GM19328 (cell line): Measurements from ENCODE around the gene SH3BGR.

Source experiments
- ATAC-seq: cut with Tn5 transposase; IDR thresholded peaks from one replicate; pipeline ENCODE4 v1.9.1; 2021; ENCODE audit warnings: mild to moderate bottlenecking, moderate library complexity; ENCODE audit not compliant: unreplicated experiment

SH3BGR gene

DNA sequence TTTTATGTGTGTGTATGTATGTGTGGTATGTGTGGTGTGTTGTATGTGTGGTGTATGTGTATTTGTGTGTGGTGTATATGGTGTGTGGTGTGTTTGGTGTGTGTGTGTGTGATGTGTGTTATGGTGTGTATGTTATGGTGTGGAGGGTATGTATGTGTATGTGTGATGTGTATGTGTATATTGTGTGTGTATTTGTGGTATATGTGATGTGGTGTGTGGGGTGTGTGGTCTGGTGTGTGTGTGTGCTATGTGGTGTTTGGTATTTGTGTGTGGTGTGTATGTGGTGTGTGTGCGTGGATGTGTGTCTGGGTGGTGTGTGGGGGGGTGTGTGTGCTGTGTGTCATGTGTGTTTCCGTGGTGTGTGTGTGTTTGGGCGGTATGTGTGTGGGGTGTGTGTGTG, 59.3 kb downstream of the SH3BGR start:
- ATAC-seq: no peak

DNA sequence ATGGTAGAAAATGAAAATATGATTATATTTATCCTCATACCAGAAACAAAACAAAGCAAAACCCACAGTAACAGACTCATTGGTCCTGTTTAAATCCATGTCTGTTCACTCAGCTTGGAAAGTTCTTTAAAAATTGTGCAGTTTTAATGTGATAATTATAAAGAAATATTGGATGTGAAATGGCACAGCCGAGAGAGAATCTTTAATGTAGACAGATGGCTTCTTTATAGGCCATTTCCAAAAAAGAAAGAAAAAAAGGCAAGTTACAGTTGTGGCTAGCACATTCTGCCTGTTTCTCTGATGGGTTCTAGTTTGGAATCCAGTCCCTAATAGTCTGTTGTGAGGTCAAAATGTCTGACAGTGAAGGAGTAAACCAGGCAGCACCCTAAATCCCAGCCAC, 62.0 kb downstream of the SH3BGR start:
- ATAC-seq: no peak

DNA sequence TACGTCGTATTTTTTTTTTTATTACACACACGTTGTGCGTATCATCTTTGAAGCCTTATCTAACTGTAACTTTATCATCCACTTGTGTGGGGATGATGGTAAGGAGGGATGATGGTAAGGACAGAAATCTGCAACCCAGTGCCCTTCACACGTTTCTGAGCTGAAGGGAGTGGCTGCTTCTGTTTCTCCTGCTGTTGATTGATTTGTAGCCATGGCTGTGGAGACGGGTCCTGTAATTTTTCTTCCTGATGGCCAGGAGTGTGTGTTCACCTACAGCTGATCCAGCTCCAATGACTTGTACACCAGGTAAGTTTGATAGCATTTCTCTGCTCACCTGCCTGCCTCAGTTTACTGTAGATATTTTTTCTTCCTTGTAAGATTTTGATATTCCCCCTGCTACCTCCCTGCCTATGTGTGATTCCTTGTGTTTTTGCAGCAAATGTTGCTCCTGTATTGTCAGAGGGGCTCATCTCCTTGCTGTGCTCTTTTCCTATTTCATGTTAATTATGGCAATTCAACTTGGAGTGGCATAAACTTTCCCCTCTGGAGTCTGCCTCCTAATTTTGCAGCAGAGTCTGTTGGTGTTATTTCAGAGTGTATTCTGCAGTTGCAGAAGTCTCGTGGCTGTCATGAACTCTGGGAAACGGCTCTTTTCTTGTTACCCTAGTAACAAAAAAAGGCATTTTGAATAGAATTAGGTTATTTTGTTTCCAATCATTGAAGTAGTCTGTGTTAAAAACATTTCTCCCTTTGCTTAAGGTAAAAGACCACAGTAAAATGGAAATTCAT, 64.1 kb downstream of the SH3BGR start:
- ATAC-seq: no peak

DNA sequence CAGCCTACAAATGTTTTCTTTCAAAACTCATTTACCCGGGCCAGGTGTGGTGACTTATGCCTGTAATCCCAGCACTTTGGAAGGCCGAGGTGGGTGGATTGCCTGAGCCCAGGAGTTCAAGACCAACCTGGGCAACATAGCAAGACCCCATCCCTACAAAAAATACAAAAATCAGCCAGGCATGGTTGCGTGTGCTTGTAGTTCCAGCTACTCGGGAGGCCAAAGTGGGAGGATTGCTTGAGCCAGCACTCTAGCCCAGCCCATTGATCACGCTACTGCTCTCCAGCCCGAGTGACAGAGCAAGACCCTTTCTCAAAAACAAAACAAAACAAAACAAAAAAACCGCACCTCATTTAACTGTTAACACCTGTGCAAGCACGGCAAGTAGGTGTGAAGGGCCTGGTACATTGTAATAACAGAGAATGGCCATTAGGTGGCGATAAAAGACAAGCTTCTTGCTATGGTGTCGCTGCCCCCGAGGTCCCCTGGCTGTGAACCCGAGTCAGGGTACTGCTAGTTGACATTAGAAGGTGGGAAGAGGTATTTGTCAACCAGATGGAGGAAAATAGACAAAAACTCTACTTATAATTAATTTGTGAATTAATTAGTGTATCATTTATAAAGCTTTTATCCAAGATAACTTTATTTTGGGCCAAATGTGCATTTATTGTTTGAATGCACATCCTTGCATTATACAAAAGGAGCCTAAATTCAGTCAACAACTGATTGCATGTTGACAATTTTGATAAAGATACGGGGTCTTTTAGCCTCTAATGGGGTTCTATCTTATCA, 66.5 kb downstream of the SH3BGR start:
- ATAC-seq: no peak

DNA sequence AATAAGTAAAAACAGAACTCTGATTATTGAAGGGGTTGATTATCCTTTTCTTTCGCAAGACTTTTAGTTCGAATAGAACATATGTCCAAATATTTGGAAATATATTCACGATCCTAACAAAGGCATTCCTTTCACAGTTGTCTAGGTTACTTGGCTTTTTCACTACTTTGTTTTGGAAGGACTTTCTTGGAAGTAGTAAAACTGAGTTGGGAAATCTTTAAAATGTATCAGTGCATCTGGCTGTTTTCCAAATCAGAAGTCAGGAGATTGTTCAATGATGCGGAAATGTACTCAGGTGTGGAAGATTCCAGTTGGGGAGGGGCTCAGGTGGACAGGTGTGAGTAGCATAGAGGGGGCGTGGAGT, 67.1 kb downstream of the SH3BGR start:
- ATAC-seq: no peak

DNA sequence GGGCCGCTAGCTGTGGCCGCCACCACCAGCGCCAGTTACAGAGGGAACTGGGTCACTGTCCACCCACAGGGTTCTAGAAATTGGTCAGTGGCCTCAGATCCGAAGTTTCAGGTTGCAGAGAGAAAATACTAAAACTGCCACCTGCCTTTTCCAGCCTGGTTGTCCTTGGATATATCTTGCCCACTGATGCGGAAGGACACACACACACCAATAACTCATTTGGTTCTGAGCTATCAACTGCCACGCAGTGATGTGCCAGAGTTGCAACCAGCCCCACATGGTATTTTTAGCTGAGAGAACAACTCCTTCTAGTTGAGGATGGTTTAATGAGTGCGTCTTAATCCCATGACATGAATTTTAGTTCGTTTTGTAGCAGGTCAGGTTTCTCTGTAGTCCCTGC, 68.1 kb downstream of the SH3BGR start:
- no peak for ATAC-seq

DNA sequence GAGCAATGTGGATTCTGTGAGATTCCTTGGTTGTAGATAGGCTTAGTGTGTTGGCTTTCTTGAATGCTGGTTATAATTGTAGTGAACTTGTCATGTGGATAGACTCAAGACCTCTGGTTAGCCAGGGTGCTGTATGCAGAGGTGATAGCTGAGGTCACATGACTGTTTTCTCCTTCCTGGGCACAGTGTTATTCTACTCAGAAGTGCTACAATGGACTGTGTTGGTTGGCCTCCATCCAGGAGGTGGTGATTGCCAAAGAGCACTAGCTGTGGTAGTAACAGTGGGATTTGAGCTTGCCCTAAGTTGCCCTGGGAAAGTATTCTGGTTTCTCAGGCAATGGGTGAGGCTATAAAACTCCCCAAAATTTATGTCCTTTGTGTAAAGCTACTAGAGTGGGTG, 71.6 kb downstream of the SH3BGR start:
- no peak for ATAC-seq

DNA sequence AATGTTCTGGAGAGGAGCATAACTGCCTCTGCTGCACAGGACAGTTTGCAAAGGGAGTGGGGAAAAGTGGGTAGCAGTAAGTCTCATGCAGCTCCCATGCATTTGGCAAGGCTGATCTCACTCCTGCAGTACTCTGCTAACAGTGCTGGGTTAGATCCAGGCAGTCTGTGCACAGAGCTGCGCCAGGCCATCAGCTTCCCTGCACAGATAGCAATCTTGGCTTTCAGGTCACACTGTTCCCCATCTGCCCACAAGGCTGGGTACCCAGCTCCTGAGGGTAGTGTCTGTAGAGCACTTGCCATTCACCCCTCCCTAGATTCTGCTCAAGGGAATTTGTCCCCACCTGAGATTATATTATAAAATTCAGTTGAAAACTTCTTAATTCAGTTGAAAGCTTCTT, 72.1 kb downstream of the SH3BGR start:
- no peak for ATAC-seq

DNA sequence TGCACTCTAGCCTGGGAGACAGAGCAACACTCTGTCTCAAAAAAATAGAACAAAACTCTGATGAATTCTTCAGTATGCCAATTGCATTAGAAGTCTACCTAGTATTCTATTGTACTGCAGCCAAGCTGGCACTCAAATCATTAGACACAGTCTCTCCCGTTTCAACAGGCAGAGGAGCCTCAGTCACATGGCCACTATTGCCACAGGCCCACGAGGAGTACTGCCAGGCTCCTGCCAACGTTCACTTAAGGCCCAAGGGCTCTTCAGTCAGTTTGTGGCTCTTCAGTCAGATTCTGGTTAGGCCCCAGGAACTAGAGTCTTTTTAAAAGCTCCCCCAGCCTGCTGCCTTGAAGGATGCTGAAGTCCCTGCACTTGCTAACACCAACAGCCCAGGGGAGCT, 73.4 kb downstream of the SH3BGR start:
- ATAC-seq: no peak

DNA sequence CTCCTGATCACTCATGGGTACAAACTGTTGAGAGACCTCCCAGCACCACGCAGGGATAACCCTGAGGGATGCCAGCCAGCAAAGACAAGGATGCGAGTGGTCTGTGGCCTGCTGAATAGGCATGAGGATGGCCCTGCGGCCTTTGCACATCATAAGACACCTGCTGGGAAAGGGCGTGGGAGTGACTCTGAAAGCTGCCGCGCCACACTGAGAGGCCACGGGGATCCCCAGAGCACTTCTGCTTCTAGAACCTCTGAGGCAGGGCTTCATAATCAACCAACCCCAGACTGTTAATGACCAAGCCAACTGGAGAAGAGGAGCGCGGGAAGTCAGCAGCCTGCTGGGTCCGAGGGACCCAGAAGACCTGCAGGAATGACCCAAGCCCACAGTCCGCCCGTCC, 73.8 kb downstream of the SH3BGR start:
- no peak for ATAC-seq

DNA sequence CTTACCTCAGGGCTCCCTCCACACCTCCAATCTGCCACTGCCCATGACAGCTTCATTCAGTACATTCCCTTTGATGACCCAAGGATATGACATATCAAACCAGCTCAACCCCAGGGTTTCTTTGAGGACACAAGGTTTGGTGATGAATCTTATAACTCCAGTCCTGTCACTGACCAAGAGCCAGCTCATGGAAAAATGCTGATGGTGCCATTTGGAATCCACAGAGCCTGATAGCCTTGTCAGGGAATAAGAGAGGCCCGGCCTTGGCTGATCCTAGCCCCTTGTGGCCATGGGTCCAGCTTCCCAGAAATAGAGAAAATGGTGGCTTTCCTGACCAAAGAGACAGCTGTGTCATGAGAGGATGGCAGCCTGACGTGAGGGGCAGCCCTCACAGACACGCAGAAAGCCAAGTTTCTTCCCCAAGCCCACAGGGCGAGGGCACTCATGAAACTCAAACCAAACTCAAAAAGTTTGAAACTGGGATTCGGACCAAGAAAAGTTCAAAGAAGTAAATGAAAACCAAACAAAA, 75.4 kb downstream of the SH3BGR start:
- no peak for ATAC-seq

DNA sequence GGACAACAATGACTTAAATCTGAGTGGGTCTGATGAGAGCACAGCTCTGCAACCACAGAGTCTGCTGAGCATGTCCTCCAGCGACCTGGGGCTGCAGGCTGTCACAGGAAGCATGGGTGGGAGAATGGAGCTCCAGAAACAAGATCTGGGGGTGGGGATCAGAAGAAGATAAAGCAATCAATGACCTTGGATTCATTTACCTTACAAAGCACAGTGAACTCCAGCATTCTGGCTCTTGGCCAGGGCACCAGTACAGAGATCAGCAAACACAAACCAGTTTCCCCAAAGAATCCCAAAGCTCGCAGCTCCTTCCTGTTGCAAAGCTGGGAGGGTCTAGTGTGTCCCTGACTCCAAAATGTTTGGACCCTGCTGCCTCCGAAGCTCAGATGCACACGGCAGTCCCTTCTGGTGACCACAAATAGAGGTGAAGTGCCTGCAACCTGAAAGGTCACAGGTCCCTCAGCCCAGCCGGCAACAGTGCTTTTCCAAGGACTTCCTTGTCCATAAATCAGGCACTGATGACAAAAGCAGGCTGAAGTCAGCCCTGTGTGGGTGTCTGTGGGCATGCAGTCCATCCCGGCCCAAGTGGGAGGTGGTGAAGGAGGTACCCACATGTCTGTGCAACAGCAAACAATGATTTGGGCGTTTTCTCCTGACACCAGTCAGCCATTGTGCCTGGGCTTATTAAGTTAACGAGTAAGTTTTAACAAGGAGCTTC, 76.1 kb downstream of the SH3BGR start:
- ATAC-seq: no peak

DNA sequence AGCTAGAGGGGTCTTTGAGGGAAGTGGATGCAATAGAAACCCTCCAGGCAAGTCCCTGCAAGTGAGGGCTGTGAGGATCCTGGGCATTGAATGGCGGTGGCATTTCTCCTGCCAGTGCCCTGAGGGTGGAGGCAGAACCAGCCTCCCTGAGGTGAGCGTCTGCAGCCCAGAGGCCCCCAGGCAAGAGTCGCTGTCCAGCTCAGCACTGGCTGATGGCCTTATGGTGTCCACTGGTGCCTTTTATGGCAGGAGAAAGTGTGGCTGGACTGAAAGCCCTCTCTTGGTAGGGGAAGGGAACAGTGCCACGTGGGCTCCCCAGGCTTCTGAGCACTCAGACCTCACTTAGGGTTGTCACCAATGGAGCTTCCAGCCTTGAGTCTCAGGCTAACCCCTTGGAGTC, 77.3 kb downstream of the SH3BGR start:
- ATAC-seq: no peak

DNA sequence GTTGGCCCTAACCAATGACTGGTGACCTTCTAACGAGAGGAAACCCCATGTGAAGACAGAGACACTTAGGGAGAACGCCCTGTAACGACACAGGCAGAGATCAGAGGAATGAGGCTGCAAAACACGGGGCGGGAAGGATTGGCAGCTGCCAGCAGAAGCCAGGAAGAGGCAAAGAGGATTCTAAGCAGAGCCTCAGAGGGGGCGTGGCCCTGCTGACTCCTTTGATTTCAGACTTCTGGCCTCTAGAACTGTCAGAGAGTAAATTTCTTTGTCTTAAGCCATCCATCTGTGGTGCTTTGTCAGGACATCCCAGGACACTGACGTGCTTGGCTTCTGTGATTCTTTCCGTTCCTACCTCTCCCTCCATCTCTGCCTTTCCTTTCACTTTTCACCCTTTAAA, 79.3 kb downstream of the SH3BGR start:
- no peak for ATAC-seq

DNA sequence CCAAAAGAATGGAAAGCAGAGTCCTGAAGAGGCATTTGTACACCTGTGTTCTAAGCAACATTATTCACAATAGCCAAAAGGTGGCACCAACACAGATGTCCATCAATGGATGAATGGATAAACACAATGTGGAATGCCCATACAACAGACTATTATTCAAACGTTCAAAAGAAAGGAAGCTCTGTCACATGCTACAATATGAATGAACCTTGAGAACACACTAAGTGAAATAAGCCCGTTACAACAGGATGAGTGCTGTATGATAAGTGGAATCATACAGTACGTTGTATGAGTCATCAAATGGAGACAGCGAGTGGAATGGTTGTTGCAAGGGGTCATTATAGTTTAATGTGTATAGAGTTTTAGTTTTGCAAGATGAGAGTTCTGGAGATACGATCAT, 80.1 kb downstream of the SH3BGR start:
- no peak for ATAC-seq

DNA sequence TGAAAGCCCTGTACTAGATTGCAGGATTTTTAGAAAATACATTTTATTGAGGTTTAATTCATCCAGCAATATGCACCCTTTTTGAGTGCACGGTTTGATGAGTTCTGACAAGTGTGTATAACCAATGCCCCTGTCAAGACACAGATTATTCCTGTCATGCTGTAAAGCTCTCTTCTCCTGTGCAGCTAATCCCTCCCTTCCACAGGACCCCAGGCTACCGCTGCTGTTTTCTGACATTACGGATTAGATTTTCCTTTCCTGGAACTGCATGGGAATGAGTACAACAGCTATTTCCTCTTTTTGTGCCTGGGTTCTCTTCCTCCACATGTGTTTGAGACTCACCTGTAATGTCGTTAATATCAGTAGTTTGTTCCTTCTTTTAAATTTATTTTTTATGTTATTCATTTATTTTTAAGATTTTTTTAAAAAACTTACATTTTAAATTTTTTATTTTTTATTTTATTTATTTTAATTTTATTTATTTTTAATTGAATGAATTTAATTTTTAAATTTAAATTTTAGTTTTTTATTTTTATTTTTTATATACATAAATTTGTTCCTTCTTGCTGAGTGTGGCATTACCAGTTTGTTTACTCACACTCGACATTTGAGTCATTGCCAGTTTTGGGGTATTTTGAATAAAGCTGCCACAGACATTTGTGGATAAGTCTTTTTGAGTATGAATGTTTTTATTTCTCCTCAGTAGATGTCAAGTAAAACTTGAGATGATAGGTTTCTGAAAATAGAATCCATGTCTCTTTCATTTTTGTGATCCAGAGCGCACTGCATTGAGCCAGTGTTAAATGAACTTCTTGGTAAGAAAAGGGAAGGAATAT, 82.0 kb downstream of the SH3BGR start:
- ATAC-seq: no peak

DNA sequence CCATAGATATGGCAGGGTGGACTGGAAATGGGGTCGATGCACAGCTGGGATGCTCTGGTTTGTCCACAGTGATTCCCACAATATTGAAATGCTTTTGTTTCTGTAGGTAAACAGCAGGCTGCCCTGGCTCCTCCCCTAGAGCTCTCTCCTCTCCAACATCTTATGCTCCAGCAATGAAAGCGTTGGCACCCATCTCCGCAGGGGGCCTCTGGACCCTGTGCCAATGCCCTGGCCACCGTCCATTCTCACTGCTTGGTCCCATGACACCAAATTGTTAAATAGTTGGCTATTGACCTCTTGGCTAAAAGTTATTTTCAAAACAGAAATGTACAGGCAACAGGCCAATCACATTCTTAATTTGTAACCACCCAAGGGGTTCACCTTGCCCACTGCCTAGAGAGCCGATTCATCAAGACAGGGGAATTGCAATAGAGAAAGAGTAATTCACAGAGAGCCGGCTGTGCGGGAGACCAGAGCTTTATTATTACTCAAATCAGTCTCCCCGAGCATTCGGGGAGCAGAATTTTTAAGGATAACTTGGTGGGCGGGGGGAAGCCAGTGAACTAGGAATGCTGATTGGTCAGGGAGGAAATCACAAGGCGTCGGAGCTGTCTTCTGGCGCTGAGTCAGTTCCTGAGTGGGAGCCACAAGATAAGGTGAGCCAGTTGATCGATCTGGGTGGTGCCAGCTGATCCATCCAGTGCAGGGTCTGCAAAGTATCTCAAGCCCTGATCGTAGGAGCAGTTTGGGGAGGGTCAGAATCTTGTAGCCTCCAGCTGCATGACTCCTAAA, 84.1 kb downstream of the SH3BGR start:
- ATAC-seq: no peak

DNA sequence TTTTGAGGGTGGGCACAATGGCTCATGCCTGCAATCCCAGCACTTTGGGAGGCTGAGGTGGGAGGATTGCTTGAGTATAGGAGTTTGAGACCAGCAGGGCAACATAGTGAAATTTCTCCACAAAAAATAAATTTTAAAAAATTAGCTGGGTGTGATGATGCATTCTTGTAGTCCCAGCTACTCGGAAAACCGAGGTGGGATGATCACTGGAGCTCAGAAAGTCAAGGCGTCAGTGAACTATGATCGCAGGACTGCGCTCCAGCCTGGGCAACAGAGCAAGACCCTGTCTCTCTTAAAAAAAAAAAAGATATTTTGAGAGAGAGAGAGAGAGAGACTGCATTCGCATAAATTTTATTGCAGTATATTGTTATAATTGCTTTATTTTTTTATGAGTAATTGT, 85.1 kb downstream of the SH3BGR start:
- no peak for ATAC-seq

DNA sequence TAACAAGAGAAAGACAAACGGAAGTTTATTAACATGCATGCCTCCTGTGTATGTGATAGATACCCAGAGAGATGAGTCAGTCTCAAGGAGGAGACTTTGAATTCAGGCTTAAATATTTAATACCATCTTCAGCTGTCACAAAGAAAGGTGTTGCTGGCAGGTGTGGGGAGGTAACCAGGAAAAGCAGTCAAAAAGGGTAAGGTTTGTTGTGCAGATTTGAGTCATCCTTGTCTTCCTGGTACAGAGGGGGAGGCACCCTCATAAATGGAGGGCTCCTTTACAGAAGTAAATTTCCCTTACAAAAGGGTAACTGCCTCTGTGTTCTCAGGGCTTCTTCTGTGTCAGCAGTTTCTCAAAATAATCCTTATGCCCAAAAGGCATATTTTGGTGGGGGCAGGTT, 85.8 kb downstream of the SH3BGR start:
- no peak for ATAC-seq

DNA sequence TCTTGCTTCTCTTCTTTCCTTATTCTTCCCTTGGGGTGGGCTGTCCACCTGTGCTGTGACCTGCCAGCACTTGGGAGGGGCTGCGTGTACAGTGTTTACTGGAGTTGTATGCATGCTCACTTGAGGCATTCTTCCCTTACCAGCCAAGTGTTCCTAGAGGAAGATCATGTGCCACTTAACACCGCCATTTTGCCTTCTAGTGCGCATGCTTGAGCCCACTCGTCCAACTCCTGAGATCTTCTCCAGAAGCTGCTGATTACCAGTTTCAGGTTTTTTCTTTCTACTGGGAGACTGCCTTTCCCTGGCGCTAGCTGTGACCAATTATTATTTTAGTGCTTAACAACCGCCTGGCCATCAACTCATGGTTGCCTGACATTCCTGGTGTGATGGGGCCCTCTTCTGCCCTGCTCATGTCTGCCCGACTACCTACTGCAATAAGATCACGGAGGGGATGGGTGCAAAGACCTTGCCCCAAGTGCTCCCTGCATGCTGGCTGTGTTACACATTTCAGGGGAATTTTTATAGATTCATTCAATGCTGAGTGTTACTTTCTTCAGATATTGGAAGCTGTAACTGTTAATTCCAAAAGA, 86.8 kb downstream of the SH3BGR start:
- ATAC-seq: no peak
